ENCODE data around the gene OSMR. TPM values are rescaled to one million over a fixed set of nuclear protein-coding genes. Genes with fewer than 3 reads are reported as not detected.
"Not testable (repeated sequence)": the region's sequence is repeated elsewhere in the genome, so short reads cannot be mapped to it uniquely, and the experiment has no call there.

OSMR gene
- total RNA-seq, 2 experiments from 2014 or later, result 0.05 TPM; not detected in 1

- no peak for ATAC-seq
- no peak for DNase-seq
- POLR2A ChIA-PET, result no interaction called here
- Mint-ChIP-seq H3K9me3 (ENCODE audit: insufficient read depth) (no peaks in the 10 kb centered on the region), H3K36me3 (ENCODE audit: low read depth) (no peaks in the 10 kb centered on the region), H3K27ac (no peak overlapping the region), H3K4me3 (no peak overlapping the region), H3K27me3 (ENCODE audit: low read depth) (peaks cover 34% of the 10 kb centered on the region), H3K4me1 (ENCODE audit: low read depth) (no peaks in the 10 kb centered on the region)
- CTCF ChIA-PET, result interaction anchor here (0.7 to 1.2 kb wide), 4 partner anchors 89 to 1072 kb away, joined by 3 to 4 read pairs (median 3); no protein-coding TSS in a partner anchor
These were observed 13.0 kb upstream of the OSMR start for GRCh38 chr5:38832810-38833209.

GRCh38 chr5:38835887-38836286, 9.9 kb upstream of the OSMR start:
- ChIA-PET POLR2A (no interaction called here), CTCF (no interaction called here)
- Mint-ChIP-seq H3K4me1 (ENCODE audit: low read depth) (no peaks in the 10 kb centered on the region), H3K4me3 (no peak overlapping the region), H3K27ac (no peak overlapping the region), H3K9me3 (ENCODE audit: insufficient read depth) (no peaks in the 10 kb centered on the region), H3K27me3 (ENCODE audit: low read depth) (peaks cover 22% of the 10 kb centered on the region), H3K36me3 (ENCODE audit: low read depth) (no peaks in the 10 kb centered on the region)
- DNase-seq, result no peak
- ATAC-seq, result no peak

GRCh38 chr5:38837416-38837815, 8.4 kb upstream of the OSMR start:
- no peaks in the 10 kb centered on the region for H3K4me1 Mint-ChIP-seq (ENCODE audit: low read depth)
- ChIA-PET POLR2A (no interaction called here), CTCF (interaction anchor here (1.5 to 1.6 kb wide), 2 partner anchors 18 to 395 kb away, joined by 3 to 4 read pairs; no protein-coding TSS in a partner anchor)
- H3K4me3 Mint-ChIP-seq, result no peak overlapping the region
- ATAC-seq (no peak), DNase-seq (no peak)
- H3K27ac Mint-ChIP-seq, result no peak overlapping the region
- H3K36me3 Mint-ChIP-seq (ENCODE audit: low read depth), result no peaks in the 10 kb centered on the region
- peaks cover 22% of the 10 kb centered on the region for H3K27me3 Mint-ChIP-seq (ENCODE audit: low read depth)
- no peaks in the 10 kb centered on the region for H3K9me3 Mint-ChIP-seq (ENCODE audit: insufficient read depth)

- Mint-ChIP-seq H3K9me3 (ENCODE audit: insufficient read depth) (no peaks in the 10 kb centered on the region), H3K27ac (no peak overlapping the region), H3K4me1 (ENCODE audit: low read depth) (no peaks in the 10 kb centered on the region), H3K36me3 (ENCODE audit: low read depth) (no peaks in the 10 kb centered on the region), H3K27me3 (ENCODE audit: low read depth) (peaks cover 27% of the 10 kb centered on the region), H3K4me3 (no peak overlapping the region)
- ATAC-seq, result no peak
- POLR2A ChIA-PET, result no interaction called here
- CTCF ChIA-PET, result interaction anchor here (1.5 to 1.6 kb wide), 2 partner anchors 19 to 396 kb away, joined by 3 to 4 read pairs; no protein-coding TSS in a partner anchor
- no peak for DNase-seq
These were observed 7.9 kb upstream of the OSMR start for GRCh38 chr5:38837932-38838331.

GRCh38 chr5:38843665-38844064, 2.1 kb upstream of the OSMR start:
- Mint-ChIP-seq H3K27me3 (ENCODE audit: low read depth) (peaks cover 62% of the 10 kb centered on the region), H3K36me3 (ENCODE audit: low read depth) (peaks cover 4% of the 10 kb centered on the region), H3K9me3 (ENCODE audit: insufficient read depth) (no peaks in the 10 kb centered on the region), H3K27ac (no peak overlapping the region), H3K4me1 (ENCODE audit: low read depth) (peaks cover 11% of the 10 kb centered on the region), H3K4me3 (no peak overlapping the region)
- DNase-seq, result no peak
- no peak for ATAC-seq
- ChIA-PET CTCF (no interaction called here), POLR2A (no interaction called here)

- DNase-seq (no peak), ATAC-seq (no peak)
- H3K36me3 Mint-ChIP-seq (ENCODE audit: low read depth), result peaks cover 4% of the 10 kb centered on the region
- H3K4me1 Mint-ChIP-seq (ENCODE audit: low read depth), result peaks cover 11% of the 10 kb centered on the region
- peaks cover 61% of the 10 kb centered on the region for H3K27me3 Mint-ChIP-seq (ENCODE audit: low read depth)
- peak overlapping the region; percentile 25 for H3K4me3 Mint-ChIP-seq
- H3K27ac Mint-ChIP-seq, result no peak overlapping the region
- POLR2A ChIA-PET, result no interaction called here
- no peaks in the 10 kb centered on the region for H3K9me3 Mint-ChIP-seq (ENCODE audit: insufficient read depth)
- CTCF ChIA-PET, result interaction anchor here (1.6 kb wide), 1 partner anchor 405 kb away, joined by 5 read pairs; no protein-coding TSS in a partner anchor
These were observed 683 bp downstream of the OSMR start for GRCh38 chr5:38846379-38847011.

GRCh38 chr5:38847559-38848347, 1.9 kb downstream of the OSMR start:
- peaks cover 4% of the 10 kb centered on the region for H3K36me3 Mint-ChIP-seq (ENCODE audit: low read depth)
- peaks cover 61% of the 10 kb centered on the region for H3K27me3 Mint-ChIP-seq (ENCODE audit: low read depth)
- H3K9me3 Mint-ChIP-seq (ENCODE audit: insufficient read depth), result no peaks in the 10 kb centered on the region
- DNase-seq (no peak), ATAC-seq (no peak)
- ChIA-PET CTCF (interaction anchor here (1.6 kb wide), 1 partner anchor 406 kb away, joined by 5 read pairs; no protein-coding TSS in a partner anchor), POLR2A (no interaction called here)
- H3K4me1 Mint-ChIP-seq (ENCODE audit: low read depth), result peaks cover 11% of the 10 kb centered on the region
- no peak overlapping the region for H3K27ac Mint-ChIP-seq
- no peak overlapping the region for H3K4me3 Mint-ChIP-seq

GRCh38 chr5:38848637-38849036, 2.8 kb downstream of the OSMR start:
- no peak overlapping the region for H3K4me3 Mint-ChIP-seq
- no peak overlapping the region for H3K27ac Mint-ChIP-seq
- H3K36me3 Mint-ChIP-seq (ENCODE audit: low read depth), result peaks cover 4% of the 10 kb centered on the region
- peaks cover 11% of the 10 kb centered on the region for H3K4me1 Mint-ChIP-seq (ENCODE audit: low read depth)
- POLR2A ChIA-PET, result no interaction called here
- DNase-seq (no peak), ATAC-seq (no peak)
- CTCF ChIA-PET, result no interaction called here
- peaks cover 57% of the 10 kb centered on the region for H3K27me3 Mint-ChIP-seq (ENCODE audit: low read depth)
- no peaks in the 10 kb centered on the region for H3K9me3 Mint-ChIP-seq (ENCODE audit: insufficient read depth)

GRCh38 chr5:38851640-38852039, 5.8 kb downstream of the OSMR start:
- H3K27ac Mint-ChIP-seq; H3K4me3 Mint-ChIP-seq; H3K4me1 Mint-ChIP-seq (ENCODE audit: low read depth); H3K9me3 Mint-ChIP-seq (ENCODE audit: insufficient read depth); H3K36me3 Mint-ChIP-seq (ENCODE audit: low read depth); DNase-seq; POLR2A ChIA-PET; ATAC-seq: not testable (repeated sequence)
- CTCF ChIA-PET, result interaction anchor here (0.6 kb wide), 1 partner anchor 441 kb away, joined by 3 read pairs; no protein-coding TSS in a partner anchor
- H3K27me3 Mint-ChIP-seq (ENCODE audit: low read depth), result peaks cover 30% of the 10 kb centered on the region

- no peaks in the 10 kb centered on the region for H3K4me1 Mint-ChIP-seq (ENCODE audit: low read depth)
- no peak for DNase-seq
- H3K4me3 Mint-ChIP-seq, result no peak overlapping the region
- H3K9me3 Mint-ChIP-seq (ENCODE audit: insufficient read depth), result no peaks in the 10 kb centered on the region
- no peak overlapping the region for H3K27ac Mint-ChIP-seq
- CTCF ChIA-PET, result no interaction called here
- no peak for ATAC-seq
- H3K36me3 Mint-ChIP-seq (ENCODE audit: low read depth), result no peaks in the 10 kb centered on the region
- H3K27me3 Mint-ChIP-seq (ENCODE audit: low read depth), result peaks cover 14% of the 10 kb centered on the region
- POLR2A ChIA-PET, result no interaction called here
These were observed 8.1 kb downstream of the OSMR start for GRCh38 chr5:38853753-38854470.

- Mint-ChIP-seq H3K27ac (no peak overlapping the region), H3K4me1 (ENCODE audit: low read depth) (no peaks in the 10 kb centered on the region), H3K27me3 (ENCODE audit: low read depth) (peaks cover 16% of the 10 kb centered on the region), H3K9me3 (ENCODE audit: insufficient read depth) (no peaks in the 10 kb centered on the region), H3K4me3 (no peak overlapping the region), H3K36me3 (ENCODE audit: low read depth) (no peaks in the 10 kb centered on the region)
- no peak for ATAC-seq
- DNase-seq, result no peak
- POLR2A ChIA-PET, result no interaction called here
- CTCF ChIA-PET, result no interaction called here
These were observed 9.1 kb downstream of the OSMR start for GRCh38 chr5:38854907-38855306.

GRCh38 chr5:38856660-38857059, 10.8 kb downstream of the OSMR start:
- ChIA-PET POLR2A (no interaction called here), CTCF (no interaction called here)
- no peak for DNase-seq
- Mint-ChIP-seq H3K9me3 (ENCODE audit: insufficient read depth) (no peaks in the 10 kb centered on the region), H3K36me3 (ENCODE audit: low read depth) (no peaks in the 10 kb centered on the region), H3K4me3 (no peak overlapping the region), H3K27me3 (ENCODE audit: low read depth) (peaks cover 14% of the 10 kb centered on the region), H3K4me1 (ENCODE audit: low read depth) (no peaks in the 10 kb centered on the region), H3K27ac (no peak overlapping the region)
- ATAC-seq, result no peak
